NCI-H2227 (cell line): ENCODE measurements around the gene GGT6.
A peak's percentile ranks its signal among the peaks of the same experiment; 100 is the strongest.
"Not testable (repeated sequence)": the region's sequence is repeated elsewhere in the genome, so short reads cannot be mapped to it uniquely, and the experiment has no call there.

Experiments
- DNase-seq: peaks from one replicate; lab custom pipeline; 2025; ENCODE audit not compliant: unreplicated experiment; lab: John Stamatoyannopoulos, UW

Gene GGT6

DNA sequence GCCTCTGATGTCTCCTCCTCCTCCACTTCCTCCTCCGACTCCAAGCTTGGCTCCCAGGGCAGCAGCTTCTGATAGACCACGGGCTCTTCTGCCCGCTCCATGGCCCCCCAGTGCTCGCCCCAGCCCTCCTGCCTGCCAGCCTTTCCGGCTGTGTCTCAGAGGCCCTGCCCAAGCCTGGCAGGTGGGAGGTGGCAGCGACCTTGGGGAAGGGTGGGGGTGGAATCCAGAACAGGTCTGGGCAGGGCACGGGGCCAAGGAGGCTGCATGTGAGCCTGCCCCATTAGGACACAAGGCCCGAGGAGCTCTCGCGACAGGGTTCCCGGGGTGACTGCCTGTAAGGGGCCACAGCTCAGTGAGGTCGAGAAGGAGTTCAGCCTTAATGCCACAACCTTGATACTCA, at the start of gene GGT6:
Gene GGT6 (minus strand): TSS at position 157 of the 400 bp plus-strand sequence. CDS start 56 bp downstream, at position 101.
- DNase-seq, result no peak

DNA sequence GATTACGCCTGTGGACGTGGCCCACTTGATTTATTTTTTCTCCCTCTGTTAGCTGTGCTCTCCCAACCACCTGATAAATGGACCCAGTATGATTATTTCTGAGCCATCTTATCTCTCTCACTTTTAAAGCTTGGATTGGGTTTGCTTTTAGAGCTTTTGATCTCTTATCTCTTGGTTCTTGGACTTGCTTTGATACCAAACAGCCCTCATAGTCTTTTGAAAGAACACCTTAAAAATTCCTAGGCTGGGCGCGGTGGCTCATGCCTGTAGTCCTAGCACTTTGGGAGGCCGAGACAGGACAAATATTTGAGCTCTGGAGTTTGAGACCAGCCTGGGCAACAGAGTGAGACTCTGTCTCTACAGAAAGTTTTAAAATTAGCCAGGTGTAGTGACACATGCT, 49.8 kb upstream of the GGT6 start:
- DNase-seq, result no peak

- DNase-seq, result no peak
Measured at GRCh38 chr17:4609761-4610160, 49.4 kb upstream of the GGT6 start.

- no peak for DNase-seq
Measured at GRCh38 chr17:4607773-4608187, 47.4 kb upstream of the GGT6 start.

DNA sequence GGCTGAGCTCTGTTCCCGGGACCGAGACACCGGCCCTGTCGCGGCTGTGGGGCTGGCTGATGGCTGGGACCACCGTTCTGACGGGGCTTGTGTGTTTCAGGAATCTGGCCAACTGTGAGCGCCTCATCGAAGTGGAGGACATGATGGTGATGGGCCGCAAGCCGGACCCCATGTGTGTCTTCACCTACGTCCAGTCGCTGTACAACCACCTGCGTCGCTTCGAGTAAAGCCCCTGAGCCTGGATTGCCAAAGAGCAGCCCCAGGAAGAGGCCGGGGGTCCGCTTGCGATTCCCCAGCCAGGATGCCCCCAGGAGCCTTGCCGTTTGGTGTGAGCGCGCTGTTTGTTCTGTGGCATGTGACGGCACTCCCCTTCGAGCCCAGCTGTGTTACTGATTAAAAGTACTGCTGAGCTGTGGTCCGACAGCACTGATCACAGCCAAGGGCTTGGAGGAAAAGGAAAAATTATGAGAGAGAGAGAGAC, 46.9 kb upstream of the GGT6 start:
- DNase-seq, result no peak

DNA sequence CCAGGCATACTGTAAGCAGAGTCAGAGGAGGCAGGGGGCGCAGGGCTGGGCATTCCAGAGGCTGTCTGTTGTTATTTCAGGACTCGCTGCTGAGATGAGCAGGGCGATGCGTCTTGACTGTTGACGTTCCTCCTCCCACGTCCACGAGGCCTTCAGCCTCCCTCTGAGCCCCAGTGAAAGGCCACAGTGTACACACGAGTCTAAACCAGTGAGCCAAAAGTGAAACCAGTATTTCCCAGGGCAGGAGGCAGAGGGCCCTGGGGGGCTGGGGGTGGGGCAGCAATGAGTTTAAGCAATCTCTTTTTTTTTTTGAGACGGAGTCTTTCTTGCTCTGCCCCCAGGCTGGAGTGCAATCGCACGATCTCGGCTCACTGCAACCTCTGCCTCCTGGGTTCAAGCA, 45.4 kb upstream of the GGT6 start:
- DNase-seq, result no peak

DNA sequence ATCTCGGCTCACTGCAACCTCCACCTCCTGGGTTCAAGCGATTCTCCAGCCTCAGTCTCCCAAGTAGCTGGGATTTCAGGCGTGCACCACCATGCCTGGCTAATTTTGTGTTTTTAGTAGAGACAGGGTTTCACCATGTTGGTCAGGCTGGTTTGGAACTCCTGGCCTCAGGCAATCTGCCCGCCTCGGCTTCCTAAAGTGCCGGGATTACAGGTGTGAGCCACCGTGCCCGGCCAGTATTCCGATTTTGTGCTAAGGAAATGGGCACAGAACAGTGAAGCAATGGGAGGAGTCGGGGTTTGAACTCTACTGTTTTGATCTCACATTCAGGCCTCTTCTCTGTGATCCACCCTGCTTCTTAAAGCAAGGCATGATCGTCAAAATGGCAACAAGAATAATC, 44.4 kb upstream of the GGT6 start:
- not testable (repeated sequence) for DNase-seq

DNA sequence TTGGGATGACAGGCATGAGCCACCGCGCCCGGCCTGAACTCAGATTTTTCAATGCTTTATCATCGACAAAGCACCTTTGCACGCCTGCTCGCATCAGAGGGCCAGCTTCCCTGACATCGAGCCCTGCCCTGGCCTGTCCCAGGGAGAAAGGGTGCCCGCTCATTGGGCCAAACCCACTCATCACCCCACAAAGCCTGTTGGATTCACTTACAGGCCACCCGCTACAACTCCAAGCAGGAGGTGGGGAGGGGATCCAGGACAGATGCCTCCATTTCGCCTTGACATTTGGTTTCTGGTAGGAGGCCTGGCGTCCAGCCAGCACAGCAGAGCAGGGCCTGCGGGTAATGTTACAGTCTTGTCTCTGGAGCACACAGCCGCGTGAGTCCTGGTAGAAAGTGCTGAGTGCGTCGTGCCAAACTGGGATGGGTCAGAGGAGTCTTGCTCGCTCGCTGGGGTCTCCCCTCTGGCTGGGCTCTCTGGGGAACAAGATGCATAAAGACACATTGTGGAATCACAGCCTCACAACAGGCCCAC, 43.8 kb upstream of the GGT6 start:
- DNase-seq, result peak; percentile 35

- DNase-seq, result no peak
Measured at GRCh38 chr17:4602041-4602440, 41.7 kb upstream of the GGT6 start.

GRCh38 chr17:4601326-4601725, 40.9 kb upstream of the GGT6 start:
- DNase-seq, result no peak

DNA sequence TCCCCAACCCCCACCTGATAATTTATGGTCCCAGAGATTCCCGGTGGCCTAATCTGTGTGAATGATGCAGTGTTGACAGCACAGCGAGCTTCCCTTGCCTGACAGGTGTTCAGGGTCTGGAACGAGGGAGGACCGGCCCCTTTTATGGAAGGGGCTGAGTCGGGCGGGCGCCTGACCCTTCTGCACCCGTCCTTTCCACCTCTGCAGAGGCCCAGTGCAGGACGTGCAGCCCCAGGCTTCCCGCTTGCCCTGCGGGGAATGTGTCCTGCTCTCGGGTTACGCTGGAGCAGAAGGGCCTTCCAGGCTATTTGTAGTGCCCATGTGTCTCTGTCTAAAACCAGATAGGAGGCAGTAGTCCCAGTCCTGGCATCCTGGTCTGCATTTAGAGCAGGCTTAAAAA, 40.2 kb upstream of the GGT6 start:
- no peak for DNase-seq

DNA sequence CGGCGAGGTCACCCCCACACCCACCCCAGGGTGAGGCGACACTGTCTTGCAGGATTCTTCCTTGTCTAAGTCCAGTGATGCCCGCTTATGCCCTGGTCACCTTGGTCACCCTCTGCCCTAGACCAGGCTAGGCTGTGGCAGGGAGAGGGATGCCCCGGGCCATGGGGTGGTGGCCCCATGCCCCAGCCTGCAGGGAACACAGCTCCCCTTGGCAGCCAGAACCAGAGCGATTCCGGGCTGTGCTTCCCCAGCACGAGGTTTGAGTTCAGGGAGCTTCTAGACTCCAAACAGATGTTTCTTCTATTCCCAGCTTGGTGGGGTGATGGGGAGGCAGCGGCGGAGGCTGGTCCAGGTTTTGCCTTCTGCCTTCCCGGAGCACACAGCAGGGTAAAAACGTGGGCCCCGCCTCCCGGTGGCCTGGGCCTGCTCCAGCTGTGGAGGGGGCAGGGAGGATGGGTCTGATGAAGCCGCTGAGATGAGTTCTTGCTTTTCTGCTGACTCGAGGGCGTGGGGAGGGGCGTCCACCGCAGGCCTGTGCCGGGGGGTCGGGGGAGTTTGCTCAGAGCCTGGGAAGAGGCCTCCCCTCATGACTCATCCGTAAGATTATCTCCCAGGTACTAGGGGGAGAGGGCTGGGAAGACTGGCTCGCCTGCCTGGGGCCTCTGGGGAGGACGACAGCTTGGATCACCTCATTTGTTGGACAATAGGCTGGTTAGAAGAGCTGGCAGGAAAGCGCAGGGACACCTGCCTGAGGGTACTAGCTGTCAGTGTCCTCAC, 39.3 kb upstream of the GGT6 start:
- peak; percentile 72 for DNase-seq

GRCh38 chr17:4598776-4599504, 38.6 kb upstream of the GGT6 start:
- DNase-seq, result no peak

DNA sequence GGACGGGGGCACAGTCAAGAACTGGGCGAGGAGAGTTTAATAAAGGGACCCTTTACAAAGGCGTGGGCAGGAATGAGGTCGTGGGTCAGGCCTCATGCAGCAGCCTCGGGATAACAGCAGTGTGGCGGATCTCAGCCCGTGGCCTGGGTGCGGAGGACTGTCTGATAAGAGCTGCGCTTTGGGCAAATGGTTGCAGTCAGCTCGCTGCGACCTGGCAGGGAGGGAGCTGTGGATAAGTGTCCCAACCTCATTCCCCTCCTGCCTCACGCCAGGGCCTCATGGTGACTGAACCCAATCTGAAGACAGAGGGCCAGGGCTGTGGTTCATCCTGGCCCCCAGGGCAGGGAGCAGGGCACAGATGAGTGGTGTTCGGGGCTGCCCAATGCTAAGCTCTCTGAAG, 37.6 kb upstream of the GGT6 start:
- DNase-seq, result no peak

DNA sequence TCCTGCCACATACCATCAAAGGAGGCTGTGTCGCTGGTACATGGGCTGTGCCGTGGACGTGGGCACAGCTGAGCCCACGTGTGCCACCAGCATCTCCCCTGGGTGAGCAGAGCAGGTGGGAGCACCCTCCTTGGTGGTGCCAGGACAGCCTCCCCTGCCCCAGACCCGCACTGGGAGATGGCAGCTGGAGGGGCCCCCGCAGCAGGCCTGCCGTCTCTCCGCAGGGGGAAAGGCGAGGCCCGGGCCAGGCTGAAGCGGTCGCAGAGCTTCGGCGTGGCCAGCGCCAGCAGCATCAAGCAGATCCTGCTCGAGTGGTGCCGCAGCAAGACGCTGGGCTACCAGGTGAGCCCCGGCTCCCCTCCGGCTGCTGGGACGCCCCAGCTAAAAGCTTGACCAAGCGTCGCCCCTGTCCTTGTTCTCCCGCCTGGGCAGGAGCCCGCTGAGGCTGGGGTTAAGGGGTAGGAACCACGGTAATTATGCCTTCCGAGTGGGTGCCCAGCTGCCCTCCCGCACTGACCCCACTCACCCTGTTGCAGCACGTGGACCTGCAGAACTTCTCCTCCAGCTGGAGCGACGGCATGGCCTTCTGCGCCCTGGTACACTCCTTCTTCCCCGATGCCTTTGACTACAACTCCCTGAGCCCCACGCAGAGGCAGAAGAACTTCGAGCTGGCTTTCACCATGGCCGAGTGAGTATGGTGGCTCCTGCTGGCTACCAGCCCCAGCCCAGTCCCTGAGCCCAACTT, 36.4 kb upstream of the GGT6 start:
- no peak for DNase-seq

- DNase-seq, result not testable (repeated sequence)
Measured at GRCh38 chr17:4595685-4596342, 35.4 kb upstream of the GGT6 start.

GRCh38 chr17:4594931-4595684, 34.7 kb upstream of the GGT6 start:
- DNase-seq, result no peak

GRCh38 chr17:4594406-4594805, 34.0 kb upstream of the GGT6 start:
- no peak for DNase-seq

GRCh38 chr17:4593021-4593421, 32.6 kb upstream of the GGT6 start:
- DNase-seq, result no peak
